ENCODE data around the gene PRR11.

PRR11 gene

GRCh38 chr17:59155439-59156177 lies at the start of gene PRR11:
PRR11 (plus strand) TSS chr17:59155746; CDS start chr17:59169753, 14,007 bp downstream.
- TF ChIP-seq ZFX (IDR thresholded peaks at IDR 0.05) (no peak), CTCF (conservative IDR thresholded peaks at IDR 0.05) (no peak)

GRCh38 chr17:59105852-59106462 lies 49.6 kb upstream of the PRR11 start:
- peak overlapping the region; percentile 92 for H3K27ac ChIP-seq
- no peak for TF ChIP-seq CTCF (conservative IDR thresholded peaks at IDR 0.05)
- no peak for TF ChIP-seq ZFX (IDR thresholded peaks at IDR 0.05)

More at GRCh38 chr17:59155439-59156177, at the start of gene PRR11:
- peak within 1 kb of the TSS; percentile 93 for H3K27ac ChIP-seq

GRCh38 chr17:59106463-59107305 lies 48.9 kb upstream of the PRR11 start, which contains the start of gene TRIM37:
TRIM37 (minus strand) TSS chr17:59106880; CDS start chr17:59106461, 419 bp downstream.
- no peak; the same call in 1 of the 2 replicates for TF ChIP-seq CTCF (conservative IDR thresholded peaks at IDR 0.05)
- peak; percentile 17; the same call in 1 of the 2 replicates for TF ChIP-seq ZFX (IDR thresholded peaks at IDR 0.05)
- peak within 1 kb of the TSS; percentile 92 for H3K27ac ChIP-seq

- TF ChIP-seq CTCF (conservative IDR thresholded peaks at IDR 0.05) (no peak), ZFX (IDR thresholded peaks at IDR 0.05) (no peak)
- peak overlapping the region; percentile 92 for H3K27ac ChIP-seq
Measured at GRCh38 chr17:59107306-59107670, 48.3 kb upstream of the PRR11 start.

- no peak overlapping the region for H3K27ac ChIP-seq
- TF ChIP-seq ZFX (IDR thresholded peaks at IDR 0.05) (no peak), CTCF (conservative IDR thresholded peaks at IDR 0.05) (no peak)
Measured at GRCh38 chr17:59108400-59109102, 47.0 kb upstream of the PRR11 start.

GRCh38 chr17:59110973-59111372 lies 44.6 kb upstream of the PRR11 start:
- no peak overlapping the region for H3K27ac ChIP-seq
- no peak for TF ChIP-seq CTCF (conservative IDR thresholded peaks at IDR 0.05)
- TF ChIP-seq ZFX (IDR thresholded peaks at IDR 0.05): no peak

All from C4-2B (cell line).